Left kidney (tissue), 2 donors: ENCODE data around the gene ZKSCAN5. TPM values are rescaled to one million over a fixed set of nuclear protein-coding genes. Genes with fewer than 3 reads are reported as not detected.
"Not testable (repeated sequence)": the region's sequence is repeated elsewhere in the genome, so short reads cannot be mapped to it uniquely, and the experiment has no call there.

Experiments used
- DNase-seq: peaks from one replicate; pipeline ENCODE4 v3.0.0-alpha.2; 2013
- polyA plus RNA-seq: library from polyadenylated mRNA; unstranded; fragments of 120-200 nt; gene quantifications from one replicate; pipeline ENCODE4 v1.2.1, GENCODE V29; 2013; ENCODE audit not compliant: insufficient read length

ZKSCAN5 gene
- polyA plus RNA-seq, 1 donor: 16.8 TPM

- DNase-seq: no peak
Measured at GRCh38 chr7:99553039-99553438, 48.6 kb downstream of the ZKSCAN5 start.

GRCh38 chr7:99554939-99555338 is 50.5 kb downstream of the ZKSCAN5 start:
- DNase-seq: no peak

- no peak for DNase-seq
Measured at GRCh38 chr7:99557196-99557607, 52.7 kb downstream of the ZKSCAN5 start.

GRCh38 chr7:99557940-99558305 is 53.5 kb downstream of the ZKSCAN5 start:
- DNase-seq: no peak

GRCh38 chr7:99558306-99559174 is 54.1 kb downstream of the ZKSCAN5 start, which contains the start of gene ZNF655:
Gene ZNF655 (plus strand): TSS chr7:99558642. CDS start chr7:99560560, 1,918 bp downstream.
- DNase-seq: peak; percentile 93

GRCh38 chr7:99559175-99559915 is 54.9 kb downstream of the ZKSCAN5 start:
- no peak for DNase-seq

GRCh38 chr7:99560834-99561736 is 56.6 kb downstream of the ZKSCAN5 start:
- DNase-seq: no peak

GRCh38 chr7:99561737-99562051 is 57.2 kb downstream of the ZKSCAN5 start:
- DNase-seq: no peak

GRCh38 chr7:99562114-99562784 is 57.8 kb downstream of the ZKSCAN5 start:
- no peak for DNase-seq

- DNase-seq: no peak
Measured at GRCh38 chr7:99562832-99563231, 58.4 kb downstream of the ZKSCAN5 start.

- DNase-seq: no peak
Measured at GRCh38 chr7:99563650-99564049, 59.2 kb downstream of the ZKSCAN5 start.

GRCh38 chr7:99568770-99569169 is 64.3 kb downstream of the ZKSCAN5 start:
- not testable (repeated sequence) for DNase-seq

- DNase-seq: no peak
Measured at GRCh38 chr7:99571768-99572167, 67.3 kb downstream of the ZKSCAN5 start.

- no peak for DNase-seq
Measured at GRCh38 chr7:99573257-99573656, 68.8 kb downstream of the ZKSCAN5 start.

- no peak for DNase-seq
Measured at GRCh38 chr7:99576251-99576650, 71.8 kb downstream of the ZKSCAN5 start.

GRCh38 chr7:99579281-99579955 is 75.0 kb downstream of the ZKSCAN5 start:
- no peak for DNase-seq

- peak; percentile 68 for DNase-seq
Measured at GRCh38 chr7:99579956-99580777, 75.7 kb downstream of the ZKSCAN5 start.

- not testable (repeated sequence) for DNase-seq
Measured at GRCh38 chr7:99580778-99581332, 76.4 kb downstream of the ZKSCAN5 start.
